HepG2 (cell line): ENCODE data around the gene CCT6A. TPM values are rescaled to one million over a fixed set of nuclear protein-coding genes. Genes with fewer than 3 reads are reported as not detected.

Experiments
- HDAC1 ChIP-seq: sonication (generic); formaldehyde crosslinking; IDR thresholded peaks from 2 replicates; pipeline ENCODE4 v1.5.1; 2020; ENCODE audit warnings: mild to moderate bottlenecking, missing genetic modification reagents
- NCOA2 ChIP-seq: sonication (generic); formaldehyde crosslinking; IDR thresholded peaks from 2 replicates; pipeline ENCODE4 v1.8.0; 2022; ENCODE audit warnings: inconsistent platforms
- ZBTB21 ChIP-seq: sonication (generic); formaldehyde crosslinking; IDR thresholded peaks from 2 replicates; pipeline ENCODE4 v1.4.0; 2020; ENCODE audit warnings: missing genetic modification reagents
- ZEB1 ChIP-seq: IDR thresholded peaks from 2 replicates; pipeline ENCODE4 v1.6.1; 2012; ENCODE audit warnings: mild to moderate bottlenecking, low read depth, inconsistent platforms; ENCODE audit not compliant: insufficient replicate concordance
- ZFAT ChIP-seq: sonication (generic); formaldehyde crosslinking; conservative IDR thresholded peaks from 2 replicates; pipeline ENCODE4 v1.8.1; 2023; ENCODE audit warnings: missing genetic modification reagents, inconsistent platforms
- ZNF296 ChIP-seq: sonication (generic); formaldehyde crosslinking; conservative IDR thresholded peaks from 2 replicates; pipeline ENCODE4 v1.5.0; 2020; ENCODE audit warnings: mild to moderate bottlenecking, missing genetic modification reagents
- polyA plus RNA-seq, 8 experiments: library from polyadenylated mRNA; depleted of rRNA in 3 of 8; stranded (reverse) in 7 of 8; unstranded in 1 of 8; fragments of >200 nt; fragmentation: Illumina TruSeq in 4 of 8; extraction: Trizol in 4 of 8; gene quantifications; 2 replicates each; pipeline versions ENCODE4 v1.2.1 to v1.2.3, GENCODE V29; 2011 to 2016; ENCODE audit warnings: low read depth in 4 of 8, missing spikeins in 1 of 8, mixed read lengths in 1 of 8; ENCODE audit not compliant: insufficient read depth in 1 of 8
- total RNA-seq, 5 experiments: library from RNA; depleted of rRNA; stranded (reverse); fragments of >200 nt; fragmentation: Illumina TruSeq; extraction: Trizol; gene quantifications; 2 replicates each; pipeline ENCODE4 v1.2.3, GENCODE V29; 2016; ENCODE audit warnings: low read depth in 1 of 5
- TF ChIP-seq, protein P1 (sequence below): sonication (generic); formaldehyde crosslinking; IDR thresholded peaks from 2 replicates; pipeline ENCODE4 v1.5.1; 2020; ENCODE audit warnings: mild to moderate bottlenecking, moderate library complexity, missing genetic modification reagents
- TF ChIP-seq, protein P2 (sequence below): sonication (generic); formaldehyde crosslinking; IDR thresholded peaks from 2 replicates; pipeline ENCODE4 v1.9.0; 2022; ENCODE audit warnings: missing genetic modification reagents, mild to moderate bottlenecking, borderline replicate concordance
- TF ChIP-seq, protein P3 (sequence below): sonication (generic); formaldehyde crosslinking; IDR thresholded peaks from 2 replicates; pipeline ENCODE4 v1.4.0; 2020; ENCODE audit warnings: mild to moderate bottlenecking, missing genetic modification reagents
- TF ChIP-seq, protein P4 (sequence below): sonication (generic); formaldehyde crosslinking; IDR thresholded peaks from 2 replicates; pipeline ENCODE4 v1.8.0; 2022; ENCODE audit warnings: missing genetic modification reagents, mild to moderate bottlenecking, borderline replicate concordance
- TF ChIP-seq, protein P5 (sequence below): sonication (generic); formaldehyde crosslinking; IDR thresholded peaks from 2 replicates; pipeline ENCODE4 v1.5.1; 2020; ENCODE audit warnings: missing genetic modification reagents, mild to moderate bottlenecking, borderline replicate concordance
- TF ChIP-seq, protein P6 (sequence below): sonication (generic); formaldehyde crosslinking; IDR thresholded peaks from 2 replicates; pipeline ENCODE4 v1.4.0; 2020; ENCODE audit warnings: mild to moderate bottlenecking, missing genetic modification reagents

Gene CCT6A
- total and polyA plus RNA-seq, 2 of the 13 experiments (the other 11 are each of a cell fraction or from before 2014, with no cell fraction given), result 219 to 292 TPM

DNA sequence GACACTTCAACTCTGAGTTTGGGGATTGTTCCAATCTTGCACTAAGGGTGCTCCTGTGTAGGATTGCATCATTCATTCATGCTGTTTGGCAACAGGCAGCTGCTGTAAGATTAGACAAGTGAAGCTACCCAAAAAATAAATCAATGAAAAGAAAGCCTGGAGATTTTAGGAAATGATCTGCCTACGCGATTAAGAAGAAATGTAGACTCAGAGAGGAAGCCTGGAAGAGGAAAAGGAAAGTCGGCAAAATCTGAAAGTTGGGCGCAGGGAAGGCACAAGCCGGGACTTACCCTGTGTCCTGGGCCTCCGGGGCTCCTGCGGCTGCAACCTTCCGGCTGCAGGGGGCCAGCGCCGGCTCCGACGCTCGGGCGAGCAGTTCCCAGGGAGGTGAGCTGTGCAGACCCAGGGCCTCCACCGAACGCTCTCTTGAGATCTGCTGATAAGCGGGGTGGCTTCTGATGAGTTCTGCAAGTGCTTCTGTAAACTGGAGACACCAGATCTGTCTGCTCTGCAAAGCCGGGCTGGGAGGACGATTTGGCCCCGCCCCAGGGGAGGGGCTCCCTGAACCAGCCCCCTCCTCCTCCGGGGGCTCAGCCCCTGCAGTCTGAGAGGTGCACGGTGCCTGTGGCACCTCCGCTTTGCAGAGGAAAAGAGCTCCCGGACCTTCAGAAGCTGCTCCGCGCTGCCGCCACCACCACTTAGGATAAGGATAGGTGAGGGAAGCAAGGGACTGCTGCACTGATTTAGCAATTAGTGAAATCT lies 17.7 kb upstream of the CCT6A start (continued):
- TF ChIP-seq, protein P1, sequence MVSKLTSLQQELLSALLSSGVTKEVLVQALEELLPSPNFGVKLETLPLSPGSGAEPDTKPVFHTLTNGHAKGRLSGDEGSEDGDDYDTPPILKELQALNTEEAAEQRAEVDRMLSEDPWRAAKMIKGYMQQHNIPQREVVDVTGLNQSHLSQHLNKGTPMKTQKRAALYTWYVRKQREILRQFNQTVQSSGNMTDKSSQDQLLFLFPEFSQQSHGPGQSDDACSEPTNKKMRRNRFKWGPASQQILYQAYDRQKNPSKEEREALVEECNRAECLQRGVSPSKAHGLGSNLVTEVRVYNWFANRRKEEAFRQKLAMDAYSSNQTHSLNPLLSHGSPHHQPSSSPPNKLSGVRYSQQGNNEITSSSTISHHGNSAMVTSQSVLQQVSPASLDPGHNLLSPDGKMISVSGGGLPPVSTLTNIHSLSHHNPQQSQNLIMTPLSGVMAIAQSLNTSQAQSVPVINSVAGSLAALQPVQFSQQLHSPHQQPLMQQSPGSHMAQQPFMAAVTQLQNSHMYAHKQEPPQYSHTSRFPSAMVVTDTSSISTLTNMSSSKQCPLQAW, result peak; percentile 74
- no peak for TF ChIP-seq ZNF296 (CRISPR knock-in tag)
- TF ChIP-seq ZEB1, result peak; percentile 69
- TF ChIP-seq, protein P2, sequence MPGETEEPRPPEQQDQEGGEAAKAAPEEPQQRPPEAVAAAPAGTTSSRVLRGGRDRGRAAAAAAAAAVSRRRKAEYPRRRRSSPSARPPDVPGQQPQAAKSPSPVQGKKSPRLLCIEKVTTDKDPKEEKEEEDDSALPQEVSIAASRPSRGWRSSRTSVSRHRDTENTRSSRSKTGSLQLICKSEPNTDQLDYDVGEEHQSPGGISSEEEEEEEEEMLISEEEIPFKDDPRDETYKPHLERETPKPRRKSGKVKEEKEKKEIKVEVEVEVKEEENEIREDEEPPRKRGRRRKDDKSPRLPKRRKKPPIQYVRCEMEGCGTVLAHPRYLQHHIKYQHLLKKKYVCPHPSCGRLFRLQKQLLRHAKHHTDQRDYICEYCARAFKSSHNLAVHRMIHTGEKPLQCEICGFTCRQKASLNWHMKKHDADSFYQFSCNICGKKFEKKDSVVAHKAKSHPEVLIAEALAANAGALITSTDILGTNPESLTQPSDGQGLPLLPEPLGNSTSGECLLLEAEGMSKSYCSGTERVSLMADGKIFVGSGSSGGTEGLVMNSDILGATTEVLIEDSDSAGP (CRISPR knock-in tag), result peak; percentile 78; the same call in 1 of the 2 replicates
- TF ChIP-seq, protein P3, sequence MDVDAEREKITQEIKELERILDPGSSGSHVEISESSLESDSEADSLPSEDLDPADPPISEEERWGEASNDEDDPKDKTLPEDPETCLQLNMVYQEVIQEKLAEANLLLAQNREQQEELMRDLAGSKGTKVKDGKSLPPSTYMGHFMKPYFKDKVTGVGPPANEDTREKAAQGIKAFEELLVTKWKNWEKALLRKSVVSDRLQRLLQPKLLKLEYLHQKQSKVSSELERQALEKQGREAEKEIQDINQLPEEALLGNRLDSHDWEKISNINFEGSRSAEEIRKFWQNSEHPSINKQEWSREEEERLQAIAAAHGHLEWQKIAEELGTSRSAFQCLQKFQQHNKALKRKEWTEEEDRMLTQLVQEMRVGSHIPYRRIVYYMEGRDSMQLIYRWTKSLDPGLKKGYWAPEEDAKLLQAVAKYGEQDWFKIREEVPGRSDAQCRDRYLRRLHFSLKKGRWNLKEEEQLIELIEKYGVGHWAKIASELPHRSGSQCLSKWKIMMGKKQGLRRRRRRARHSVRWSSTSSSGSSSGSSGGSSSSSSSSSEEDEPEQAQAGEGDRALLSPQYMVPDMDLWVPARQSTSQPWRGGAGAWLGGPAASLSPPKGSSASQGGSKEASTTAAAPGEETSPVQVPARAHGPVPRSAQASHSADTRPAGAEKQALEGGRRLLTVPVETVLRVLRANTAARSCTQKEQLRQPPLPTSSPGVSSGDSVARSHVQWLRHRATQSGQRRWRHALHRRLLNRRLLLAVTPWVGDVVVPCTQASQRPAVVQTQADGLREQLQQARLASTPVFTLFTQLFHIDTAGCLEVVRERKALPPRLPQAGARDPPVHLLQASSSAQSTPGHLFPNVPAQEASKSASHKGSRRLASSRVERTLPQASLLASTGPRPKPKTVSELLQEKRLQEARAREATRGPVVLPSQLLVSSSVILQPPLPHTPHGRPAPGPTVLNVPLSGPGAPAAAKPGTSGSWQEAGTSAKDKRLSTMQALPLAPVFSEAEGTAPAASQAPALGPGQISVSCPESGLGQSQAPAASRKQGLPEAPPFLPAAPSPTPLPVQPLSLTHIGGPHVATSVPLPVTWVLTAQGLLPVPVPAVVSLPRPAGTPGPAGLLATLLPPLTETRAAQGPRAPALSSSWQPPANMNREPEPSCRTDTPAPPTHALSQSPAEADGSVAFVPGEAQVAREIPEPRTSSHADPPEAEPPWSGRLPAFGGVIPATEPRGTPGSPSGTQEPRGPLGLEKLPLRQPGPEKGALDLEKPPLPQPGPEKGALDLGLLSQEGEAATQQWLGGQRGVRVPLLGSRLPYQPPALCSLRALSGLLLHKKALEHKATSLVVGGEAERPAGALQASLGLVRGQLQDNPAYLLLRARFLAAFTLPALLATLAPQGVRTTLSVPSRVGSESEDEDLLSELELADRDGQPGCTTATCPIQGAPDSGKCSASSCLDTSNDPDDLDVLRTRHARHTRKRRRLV (CRISPR knock-in tag), result 0 out of 2 replicates have a peak, but pooled peaks have one; percentile 40
- TF ChIP-seq, protein P4, sequence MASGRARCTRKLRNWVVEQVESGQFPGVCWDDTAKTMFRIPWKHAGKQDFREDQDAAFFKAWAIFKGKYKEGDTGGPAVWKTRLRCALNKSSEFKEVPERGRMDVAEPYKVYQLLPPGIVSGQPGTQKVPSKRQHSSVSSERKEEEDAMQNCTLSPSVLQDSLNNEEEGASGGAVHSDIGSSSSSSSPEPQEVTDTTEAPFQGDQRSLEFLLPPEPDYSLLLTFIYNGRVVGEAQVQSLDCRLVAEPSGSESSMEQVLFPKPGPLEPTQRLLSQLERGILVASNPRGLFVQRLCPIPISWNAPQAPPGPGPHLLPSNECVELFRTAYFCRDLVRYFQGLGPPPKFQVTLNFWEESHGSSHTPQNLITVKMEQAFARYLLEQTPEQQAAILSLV (CRISPR knock-in tag), result no peak
- TF ChIP-seq, protein P5, sequence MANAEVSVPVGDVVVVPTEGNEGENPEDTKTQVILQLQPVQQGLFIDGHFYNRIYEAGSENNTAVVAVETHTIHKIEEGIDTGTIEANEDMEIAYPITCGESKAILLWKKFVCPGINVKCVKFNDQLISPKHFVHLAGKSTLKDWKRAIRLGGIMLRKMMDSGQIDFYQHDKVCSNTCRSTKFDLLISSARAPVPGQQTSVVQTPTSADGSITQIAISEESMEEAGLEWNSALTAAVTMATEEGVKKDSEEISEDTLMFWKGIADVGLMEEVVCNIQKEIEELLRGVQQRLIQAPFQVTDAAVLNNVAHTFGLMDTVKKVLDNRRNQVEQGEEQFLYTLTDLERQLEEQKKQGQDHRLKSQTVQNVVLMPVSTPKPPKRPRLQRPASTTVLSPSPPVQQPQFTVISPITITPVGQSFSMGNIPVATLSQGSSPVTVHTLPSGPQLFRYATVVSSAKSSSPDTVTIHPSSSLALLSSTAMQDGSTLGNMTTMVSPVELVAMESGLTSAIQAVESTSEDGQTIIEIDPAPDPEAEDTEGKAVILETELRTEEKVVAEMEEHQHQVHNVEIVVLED (CRISPR knock-in tag), result peak; percentile 61; the same call in 1 of the 2 replicates
- no peak for TF ChIP-seq ZBTB21 (CRISPR knock-in tag)
- TF ChIP-seq, protein P6, sequence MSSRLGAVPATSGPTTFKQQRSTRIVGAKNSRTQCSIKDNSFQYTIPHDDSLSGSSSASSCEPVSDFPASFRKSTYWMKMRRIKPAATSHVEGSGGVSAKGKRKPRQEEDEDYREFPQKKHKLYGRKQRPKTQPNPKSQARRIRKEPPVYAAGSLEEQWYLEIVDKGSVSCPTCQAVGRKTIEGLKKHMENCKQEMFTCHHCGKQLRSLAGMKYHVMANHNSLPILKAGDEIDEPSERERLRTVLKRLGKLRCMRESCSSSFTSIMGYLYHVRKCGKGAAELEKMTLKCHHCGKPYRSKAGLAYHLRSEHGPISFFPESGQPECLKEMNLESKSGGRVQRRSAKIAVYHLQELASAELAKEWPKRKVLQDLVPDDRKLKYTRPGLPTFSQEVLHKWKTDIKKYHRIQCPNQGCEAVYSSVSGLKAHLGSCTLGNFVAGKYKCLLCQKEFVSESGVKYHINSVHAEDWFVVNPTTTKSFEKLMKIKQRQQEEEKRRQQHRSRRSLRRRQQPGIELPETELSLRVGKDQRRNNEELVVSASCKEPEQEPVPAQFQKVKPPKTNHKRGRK (CRISPR knock-in tag), result 0 out of 2 replicates have a peak, but pooled peaks have one; percentile 40
- TF ChIP-seq NCOA2 (CRISPR knock-in tag), result 0 out of 2 replicates have a peak, but pooled peaks have one; percentile 28
- no peak for TF ChIP-seq ZFAT (CRISPR knock-in tag)
- peak; percentile 67; the same call in 1 of the 2 replicates for TF ChIP-seq HDAC1
